Muscle of leg (tissue), 11 donors: ENCODE data around the gene KRT31. TPM values are rescaled to one million over a fixed set of nuclear protein-coding genes. Genes with fewer than 3 reads are reported as not detected.
"Not testable (repeated sequence)": the region's sequence is repeated elsewhere in the genome, so short reads cannot be mapped to it uniquely, and the experiment has no call there.

Experiments used
- DNase-seq: peaks from one replicate; pipeline ENCODE4 v3.0.0; 2013
- H3K27ac ChIP-seq: one replicate; pipeline ENCODE4 v1.5.1; 2013; ENCODE audit warnings: mild to moderate bottlenecking, low read length, control low read depth
- H3K27me3 ChIP-seq: one replicate; pipeline ENCODE4 v1.6.1; 2013; ENCODE audit warnings: low read length; ENCODE audit not compliant: control insufficient read depth, insufficient read depth
- H3K36me3 ChIP-seq: one replicate; pipeline ENCODE4 v1.6.1; 2013; ENCODE audit warnings: low read length; ENCODE audit not compliant: control insufficient read depth, insufficient read depth
- H3K4me1 ChIP-seq: one replicate; pipeline ENCODE4 v1.6.1; 2013; ENCODE audit warnings: low read length; ENCODE audit not compliant: control insufficient read depth, insufficient read depth
- H3K4me3 ChIP-seq: one replicate; pipeline ENCODE4 v1.5.1; 2013; ENCODE audit warnings: low read length, control low read depth
- H3K9me3 ChIP-seq: replicated peaks from 2 replicates; pipeline ENCODE4 v1.6.1; 2013; ENCODE audit warnings: low read depth, low read length; ENCODE audit not compliant: control insufficient read depth
- WGBS: methylation state at CpG from one replicate; pipeline ENCODE4 v1.1.5; 2013; ENCODE audit warnings: missing lambda C conversion rate; ENCODE audit not compliant: insufficient coverage; 5-methylcytosine and 5-hydroxymethylcytosine counted together
- polyA plus RNA-seq, 8 donors: library from polyadenylated mRNA; unstranded; fragments of 120-200 nt; gene quantifications; one replicate each; pipeline versions ENCODE4 v1.2.1 to v1.2.3, GENCODE V29; 2013; ENCODE audit warnings: inconsistent platforms in 1 of 8, low replicate concordance in 1 of 8; ENCODE audit not compliant: insufficient read length in 8 of 8, insufficient read depth in 1 of 8
- total RNA-seq: library from RNA; stranded (reverse); fragments of 120-200 nt; gene quantifications from one replicate; pipeline ENCODE4 v1.2.4, GENCODE V29; 2013

The KRT31 gene
- total and polyA plus RNA-seq, 9 donors = 3.3 to 6.4 (median 5.5) TPM

- H3K9me3 ChIP-seq = no peaks in the 10 kb centered on the region
- no peak overlapping the region for H3K27ac ChIP-seq
- H3K4me1 ChIP-seq = no peaks in the 10 kb centered on the region
- no peaks in the 10 kb centered on the region for H3K27me3 ChIP-seq
- DNase-seq = no peak
- H3K4me3 ChIP-seq = no peak overlapping the region
- no peaks in the 10 kb centered on the region for H3K36me3 ChIP-seq
- 78% methylated on average over 6 of the region's 7 CpGs for WGBS
These were observed 49.3 kb downstream of the KRT31 start for GRCh38 chr17:41347869-41348760.

DNA sequence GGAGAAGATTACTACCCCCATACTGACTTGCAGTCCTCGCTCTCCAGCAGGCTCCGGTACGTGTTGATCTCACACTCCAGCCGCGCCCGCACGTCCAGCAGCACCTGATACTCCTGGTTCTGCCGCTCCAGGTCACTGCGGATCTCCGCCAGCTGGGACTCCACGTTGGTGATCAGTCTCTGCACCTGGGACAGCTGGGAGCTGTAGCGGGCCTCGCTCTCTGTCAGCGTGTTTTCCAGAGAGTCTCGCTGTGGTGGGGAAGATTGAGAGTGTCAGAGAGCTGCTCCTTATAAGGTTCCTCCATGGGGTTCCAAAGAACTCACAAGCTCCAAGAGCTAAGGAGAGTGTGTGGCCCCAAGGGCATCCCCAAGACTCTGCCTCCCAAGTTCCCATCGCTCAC lies 51.0 kb downstream of the KRT31 start:
- not testable (repeated sequence) for H3K27ac ChIP-seq, H3K9me3 ChIP-seq, DNase-seq, H3K36me3 ChIP-seq, H3K4me3 ChIP-seq, H3K4me1 ChIP-seq, H3K27me3 ChIP-seq
- 70% methylated on average over 8 of the region's 16 CpGs for WGBS

GRCh38 chr17:41345992-41346391 lies 51.4 kb downstream of the KRT31 start:
- Histone ChIP-seq H3K27me3 (no peaks in the 10 kb centered on the region), H3K36me3 (no peaks in the 10 kb centered on the region), H3K4me3 (no peak overlapping the region), H3K27ac (no peak overlapping the region), H3K4me1 (no peaks in the 10 kb centered on the region), H3K9me3 (peaks cover 2% of the 10 kb centered on the region)
- 70% methylated on average over 2 of the region's 3 CpGs for WGBS
- DNase-seq = no peak

Other genes with a start within 250 kb of the KRT31 start
Only the 30 nearest of the 31 such genes appear.
- gene KRTAP4-4, start 236.9 kb downstream of the KRT31 start, total RNA-seq = not detected
- gene KRTAP4-4, start 236.9 kb downstream of the KRT31 start, polyA plus RNA-seq = not detected
- gene KRTAP4-3, start 229.4 kb downstream of the KRT31 start, total RNA-seq = not detected
- gene KRTAP4-3, start 229.4 kb downstream of the KRT31 start, polyA plus RNA-seq = not detected
- gene KRTAP4-2, start 219.4 kb downstream of the KRT31 start, total RNA-seq = not detected
- not detected for gene KRTAP4-2, start 219.4 kb downstream of the KRT31 start, polyA plus RNA-seq
- gene KRTAP4-1, start 212.7 kb downstream of the KRT31 start, total RNA-seq = not detected
- gene KRTAP4-1, start 212.7 kb downstream of the KRT31 start, polyA plus RNA-seq = not detected
- not detected for gene KRTAP9-1, start 207.7 kb downstream of the KRT31 start, total RNA-seq
- not detected for gene KRTAP9-1, start 207.7 kb downstream of the KRT31 start, polyA plus RNA-seq
- not detected for gene KRTAP9-2, start 171.0 kb downstream of the KRT31 start, total RNA-seq
- gene KRTAP9-2, start 171.0 kb downstream of the KRT31 start, polyA plus RNA-seq = not detected
- not detected for gene KRTAP9-3, start 165.2 kb downstream of the KRT31 start, total RNA-seq
- gene KRTAP9-3, start 165.2 kb downstream of the KRT31 start, polyA plus RNA-seq = not detected
- not detected for gene KRTAP9-8, start 159.6 kb downstream of the KRT31 start, total RNA-seq
- not detected for gene KRTAP9-8, start 159.6 kb downstream of the KRT31 start, polyA plus RNA-seq
- gene KRTAP9-4, start 147.9 kb downstream of the KRT31 start, total RNA-seq = not detected
- not detected for gene KRTAP9-4, start 147.9 kb downstream of the KRT31 start, polyA plus RNA-seq
- gene KRTAP9-9, start 142.2 kb downstream of the KRT31 start, total RNA-seq = not detected
- not detected for gene KRTAP9-9, start 142.2 kb downstream of the KRT31 start, polyA plus RNA-seq
- gene KRTAP9-6, start 132.2 kb downstream of the KRT31 start, total RNA-seq = not detected
- gene KRTAP9-6, start 132.2 kb downstream of the KRT31 start, polyA plus RNA-seq = under 1 TPM in 5 of 8 donors, not detected in 3; 0.13 to 0.22 (median 0.19) TPM
- gene KRTAP9-7, start 121.9 kb downstream of the KRT31 start, total RNA-seq = not detected
- gene KRTAP9-7, start 121.9 kb downstream of the KRT31 start, polyA plus RNA-seq = not detected
- gene KRTAP29-1, start 94.8 kb downstream of the KRT31 start, total RNA-seq = not detected
- gene KRTAP29-1, start 94.8 kb downstream of the KRT31 start, polyA plus RNA-seq = not detected
- not detected for gene KRTAP16-1, start 88.3 kb downstream of the KRT31 start, total RNA-seq
- gene KRTAP16-1, start 88.3 kb downstream of the KRT31 start, polyA plus RNA-seq = not detected
- not detected for gene KRTAP17-1, start 81.9 kb downstream of the KRT31 start, total RNA-seq
- not detected for gene KRTAP17-1, start 81.9 kb downstream of the KRT31 start, polyA plus RNA-seq
- gene KRT33A, start 46.8 kb downstream of the KRT31 start, total RNA-seq = not detected
- gene KRT33A, start 46.8 kb downstream of the KRT31 start, polyA plus RNA-seq = not detected
- 0.09 TPM for gene KRT33B, start 27.8 kb downstream of the KRT31 start, total RNA-seq
- gene KRT33B, start 27.8 kb downstream of the KRT31 start, polyA plus RNA-seq = under 1 TPM; 0.08 to 0.37 (median 0.19) TPM
- gene KRT34, start 15.3 kb downstream of the KRT31 start, total RNA-seq = not detected
- not detected for gene KRT34, start 15.3 kb downstream of the KRT31 start, polyA plus RNA-seq
- not detected for gene KRT37, start 27.0 kb upstream of the KRT31 start, total RNA-seq
- not detected for gene KRT37, start 27.0 kb upstream of the KRT31 start, polyA plus RNA-seq
- gene KRT38, start 43.4 kb upstream of the KRT31 start, total RNA-seq = not detected
- not detected for gene KRT38, start 43.4 kb upstream of the KRT31 start, polyA plus RNA-seq
- not detected for gene KRT32, start 69.8 kb upstream of the KRT31 start, total RNA-seq
- gene KRT32, start 69.8 kb upstream of the KRT31 start, polyA plus RNA-seq = not detected
- not detected for gene KRT35, start 83.5 kb upstream of the KRT31 start, total RNA-seq
- gene KRT35, start 83.5 kb upstream of the KRT31 start, polyA plus RNA-seq = under 1 TPM in 1 of 8 donors, not detected in 7; 0.08 TPM
- not detected for gene KRT36, start 92.3 kb upstream of the KRT31 start, total RNA-seq
- not detected for gene KRT36, start 92.3 kb upstream of the KRT31 start, polyA plus RNA-seq
- gene KRT13, start 108.0 kb upstream of the KRT31 start, total RNA-seq = 0.13 TPM
- gene KRT13, start 108.0 kb upstream of the KRT31 start, polyA plus RNA-seq = 100 to 1,000 TPM in 1 of 8 donors, 1 to 10 TPM in 1, under 1 TPM in 5, not detected in 1; 0.16 to 177 (median 0.73) TPM
- gene KRT15, start 121.3 kb upstream of the KRT31 start, total RNA-seq = 0.31 TPM
- 10 to 100 TPM in 1 of 8 donors, 1 to 10 TPM in 1, under 1 TPM in 4, not detected in 2; 0.04 to 68.8 (median 0.20) TPM for gene KRT15, start 121.3 kb upstream of the KRT31 start, polyA plus RNA-seq
- 0.62 TPM for gene KRT19, start 130.7 kb upstream of the KRT31 start, total RNA-seq
- gene KRT19, start 130.7 kb upstream of the KRT31 start, polyA plus RNA-seq = 10 to 100 TPM in 1 of 8 donors, 1 to 10 TPM in 4, under 1 TPM in 3; 0.31 to 45.2 (median 1.1) TPM
- gene KRT9, start 174.5 kb upstream of the KRT31 start, total RNA-seq = not detected
- under 1 TPM in 1 of 8 donors, not detected in 7; 0.12 TPM for gene KRT9, start 174.5 kb upstream of the KRT31 start, polyA plus RNA-seq
- 0.04 TPM for gene KRT14, start 189.3 kb upstream of the KRT31 start, total RNA-seq
- gene KRT14, start 189.3 kb upstream of the KRT31 start, polyA plus RNA-seq = 10 to 100 TPM in 1 of 8 donors, 1 to 10 TPM in 1, under 1 TPM in 5, not detected in 1; 0.24 to 49.4 (median 0.61) TPM
- gene KRT16, start 215.2 kb upstream of the KRT31 start, total RNA-seq = not detected
- gene KRT16, start 215.2 kb upstream of the KRT31 start, polyA plus RNA-seq = under 1 TPM in 1 of 8 donors, not detected in 7; 0.83 TPM
- gene KRT17, start 227.0 kb upstream of the KRT31 start, total RNA-seq = 1.6 TPM
- 100 to 1,000 TPM in 1 of 8 donors, 10 to 100 TPM in 1, 1 to 10 TPM in 4, under 1 TPM in 2; 0.72 to 243 (median 1.6) TPM for gene KRT17, start 227.0 kb upstream of the KRT31 start, polyA plus RNA-seq